Adipocyte (in vitro differentiated cells): Measurements from ENCODE around the gene TACSTD2.
"Not testable (repeated sequence)": the region's sequence is repeated elsewhere in the genome, so short reads cannot be mapped to it uniquely, and the experiment has no call there.

Experiments
- DNase-seq: peaks from one replicate; pipeline ENCODE4 v3.0.0-alpha.2; 2015; ENCODE audit warnings: low read depth
- H3K27me3 ChIP-seq: replicated peaks from 2 replicates; pipeline ENCODE4 v1.7.0; 2013; ENCODE audit warnings: mild to moderate bottlenecking, low read length, moderate library complexity; ENCODE audit not compliant: control insufficient read depth, insufficient read depth
- H3K36me3 ChIP-seq: 2 replicates; pipeline ENCODE4 v1.7.0; 2013; ENCODE audit warnings: low read length, mild to moderate bottlenecking, moderate library complexity; ENCODE audit not compliant: control insufficient read depth, insufficient read depth, severe bottlenecking
- H3K4me1 ChIP-seq: 2 replicates; pipeline ENCODE4 v1.7.0; 2013; ENCODE audit warnings: mild to moderate bottlenecking, low read length, moderate library complexity; ENCODE audit not compliant: control insufficient read depth, insufficient read depth
- H3K4me3 ChIP-seq: 2 replicates; pipeline ENCODE4 v1.7.0; 2013; ENCODE audit warnings: mild to moderate bottlenecking, low read length, moderate library complexity
- H3K9ac ChIP-seq: 2 replicates; pipeline ENCODE4 v1.7.0; 2013; ENCODE audit warnings: mild to moderate bottlenecking, low read length, moderate library complexity
- H3K9me3 ChIP-seq: 2 replicates; pipeline ENCODE4 v1.7.0; 2013; ENCODE audit warnings: mild to moderate bottlenecking, low read length, moderate library complexity; ENCODE audit not compliant: control insufficient read depth

The TACSTD2 gene

GRCh38 chr1:58586271-58586670 lies 9.2 kb upstream of the TACSTD2 start:
- peaks cover 28% of the 10 kb centered on the region for H3K4me1 ChIP-seq
- H3K27me3 ChIP-seq: no peaks in the 10 kb centered on the region
- no peak overlapping the region for H3K9ac ChIP-seq
- no peaks in the 10 kb centered on the region for H3K36me3 ChIP-seq
- no peak overlapping the region for H3K4me3 ChIP-seq
- no peak for DNase-seq
- no peaks in the 10 kb centered on the region for H3K9me3 ChIP-seq

DNA sequence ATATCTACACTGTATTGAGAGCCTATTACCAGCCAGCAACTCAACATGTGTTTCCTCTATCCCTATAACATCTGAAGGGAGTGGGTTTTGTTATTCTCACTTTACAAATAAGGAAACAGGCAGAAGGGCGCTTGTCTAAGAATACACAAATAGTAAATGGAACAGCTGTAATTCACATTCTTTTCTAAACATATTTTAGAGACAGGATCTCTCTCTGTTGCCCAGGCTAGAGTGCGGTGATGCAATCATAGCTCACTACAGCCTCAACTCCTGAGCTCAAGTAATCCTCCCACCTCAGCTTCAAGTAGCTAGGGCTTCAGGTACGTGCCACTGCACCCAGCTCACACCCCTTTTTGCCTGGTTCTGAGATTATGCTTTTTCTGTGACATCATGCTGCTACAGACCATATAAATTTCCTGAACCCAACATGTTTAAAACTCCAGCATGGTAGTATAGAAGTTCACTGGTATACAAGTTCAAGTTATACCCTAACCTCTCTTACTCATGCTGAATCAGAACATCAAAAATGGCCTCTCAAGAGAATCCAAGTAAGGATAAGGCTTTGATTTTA lies 8.6 kb upstream of the TACSTD2 start:
- no peaks in the 10 kb centered on the region for H3K9me3 ChIP-seq
- peaks cover 28% of the 10 kb centered on the region for H3K4me1 ChIP-seq
- peak; percentile 57 for DNase-seq
- no peak overlapping the region for H3K4me3 ChIP-seq
- H3K36me3 ChIP-seq: no peaks in the 10 kb centered on the region
- H3K27me3 ChIP-seq: no peaks in the 10 kb centered on the region
- H3K9ac ChIP-seq: no peak overlapping the region

DNA sequence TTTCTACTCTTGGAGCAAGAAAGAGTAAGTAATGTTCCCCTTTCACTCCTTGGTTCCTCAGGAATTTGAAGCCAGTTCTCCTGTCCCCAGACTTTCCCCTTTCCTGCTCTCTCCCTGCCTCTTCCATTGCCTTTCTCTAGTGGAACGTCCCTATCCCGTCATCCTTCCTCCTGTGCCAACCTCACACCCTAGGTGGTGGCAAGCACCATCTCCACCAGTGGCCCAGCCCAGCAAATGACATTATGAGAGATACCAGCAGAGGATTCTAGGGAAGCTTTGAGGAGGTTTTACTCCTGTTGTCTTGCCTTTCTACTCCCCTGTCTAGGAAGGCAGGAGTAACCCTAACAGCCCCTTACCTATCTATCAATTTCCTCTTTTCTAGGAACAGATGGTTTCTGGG lies 8.1 kb upstream of the TACSTD2 start:
- Histone ChIP-seq H3K9me3 (no peaks in the 10 kb centered on the region), H3K4me1 (peaks cover 28% of the 10 kb centered on the region), H3K27me3 (no peaks in the 10 kb centered on the region), H3K9ac (peak overlapping the region; percentile 50), H3K36me3 (no peaks in the 10 kb centered on the region), H3K4me3 (no peak overlapping the region)
- no peak for DNase-seq

DNA sequence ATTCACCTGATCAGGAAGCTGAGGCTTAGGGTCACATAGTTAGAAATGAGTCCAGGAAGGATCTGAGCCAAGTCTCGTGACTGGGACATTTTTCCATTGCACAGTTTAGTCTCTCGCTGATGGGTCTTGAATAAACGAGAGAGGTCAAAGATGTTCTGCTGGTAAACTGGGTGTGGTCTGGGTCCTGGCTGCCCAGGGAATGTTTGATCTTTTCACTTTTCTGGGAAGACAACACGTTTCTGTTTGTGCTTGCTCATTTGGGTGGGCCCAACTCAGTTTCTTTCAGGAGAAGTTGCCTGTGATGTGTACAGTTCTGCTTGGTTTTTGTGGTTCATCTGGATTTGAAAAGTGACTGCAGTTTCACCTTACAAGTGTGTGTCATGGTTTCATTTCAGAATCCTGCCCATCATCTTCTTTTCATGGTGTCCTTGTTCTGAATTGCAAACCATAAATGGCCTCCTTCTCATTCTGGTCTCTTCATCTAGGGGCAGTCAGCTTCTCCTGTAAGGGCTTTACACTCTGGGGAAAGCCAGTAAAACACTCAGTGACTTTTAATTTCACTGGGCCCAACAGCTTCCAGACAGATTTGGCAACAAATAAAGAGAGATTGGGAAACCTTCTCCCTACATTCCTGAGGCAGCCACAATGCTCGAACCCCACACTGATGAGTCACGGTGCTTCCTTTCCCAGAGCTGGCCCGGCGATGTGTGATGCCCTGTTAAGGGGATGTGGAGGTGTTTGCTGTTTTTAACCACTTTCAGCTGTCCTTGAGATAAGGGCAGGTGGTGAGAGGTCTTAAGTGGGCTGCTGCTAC lies 7.2 kb upstream of the TACSTD2 start:
- H3K36me3 ChIP-seq: no peaks in the 10 kb centered on the region
- no peaks in the 10 kb centered on the region for H3K9me3 ChIP-seq
- DNase-seq: peak; percentile 93
- no peaks in the 10 kb centered on the region for H3K27me3 ChIP-seq
- H3K9ac ChIP-seq: peak overlapping the region; percentile 75
- peak overlapping the region; percentile 49 for H3K4me3 ChIP-seq
- peaks cover 28% of the 10 kb centered on the region for H3K4me1 ChIP-seq

- H3K4me3 ChIP-seq: peak overlapping the region; percentile 49
- no peak for DNase-seq
- peaks cover 28% of the 10 kb centered on the region for H3K4me1 ChIP-seq
- no peaks in the 10 kb centered on the region for H3K27me3 ChIP-seq
- no peak overlapping the region for H3K9ac ChIP-seq
- H3K36me3 ChIP-seq: no peaks in the 10 kb centered on the region
- no peaks in the 10 kb centered on the region for H3K9me3 ChIP-seq
Measured at GRCh38 chr1:58583496-58583895, 6.4 kb upstream of the TACSTD2 start.

GRCh38 chr1:58582143-58582542 lies 5.1 kb upstream of the TACSTD2 start:
- not testable (repeated sequence) for H3K9me3 ChIP-seq, DNase-seq, H3K36me3 ChIP-seq, H3K9ac ChIP-seq, H3K4me3 ChIP-seq, H3K27me3 ChIP-seq
- peaks cover 28% of the 10 kb centered on the region for H3K4me1 ChIP-seq

DNA sequence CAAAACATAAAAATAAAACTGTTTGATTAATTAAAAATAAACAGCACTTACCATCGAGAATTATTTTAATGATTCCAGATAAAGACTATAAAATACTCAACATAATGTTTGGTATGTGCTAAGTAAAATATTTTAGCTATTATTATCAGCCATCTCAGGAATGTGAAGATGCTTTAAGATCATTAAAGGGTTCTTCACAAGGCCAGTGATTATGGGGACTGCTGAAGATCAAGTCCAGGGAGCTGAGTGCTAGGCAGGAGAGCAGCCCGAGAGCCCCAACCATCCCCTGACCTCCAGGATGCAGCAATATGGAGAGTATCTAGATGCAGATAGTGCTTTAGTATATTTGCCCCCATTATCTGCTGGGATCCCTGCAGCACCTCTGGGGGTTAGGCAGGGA lies 4.6 kb upstream of the TACSTD2 start:
- Histone ChIP-seq H3K27me3 (no peaks in the 10 kb centered on the region), H3K9ac (no peak overlapping the region), H3K9me3 (no peaks in the 10 kb centered on the region), H3K4me1 (peaks cover 28% of the 10 kb centered on the region), H3K36me3 (no peaks in the 10 kb centered on the region), H3K4me3 (no peak overlapping the region)
- no peak for DNase-seq

DNA sequence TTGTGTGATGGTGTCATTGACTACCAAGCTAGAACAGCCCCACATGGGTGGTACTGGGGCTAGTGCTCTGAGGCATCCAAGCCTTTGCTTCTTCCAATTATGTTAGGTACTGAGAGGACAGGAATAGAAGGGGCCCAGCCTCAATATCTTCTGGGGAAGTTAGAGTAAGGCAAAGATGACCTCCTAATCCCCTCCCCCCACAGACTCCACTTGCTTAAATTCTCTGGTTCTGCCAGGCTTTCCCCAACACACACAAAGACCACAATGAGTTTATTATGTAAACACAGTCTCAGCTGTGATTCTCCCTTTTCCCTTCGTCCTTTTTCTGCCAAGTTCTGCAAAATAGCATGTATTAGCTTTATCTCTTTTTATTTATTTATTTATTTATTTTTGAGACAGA lies 3.1 kb upstream of the TACSTD2 start:
- DNase-seq: no peak
- no peaks in the 10 kb centered on the region for H3K36me3 ChIP-seq
- no peak overlapping the region for H3K9ac ChIP-seq
- no peak overlapping the region for H3K4me3 ChIP-seq
- peaks cover 19% of the 10 kb centered on the region for H3K4me1 ChIP-seq
- peaks cover 5% of the 10 kb centered on the region for H3K27me3 ChIP-seq
- no peaks in the 10 kb centered on the region for H3K9me3 ChIP-seq

DNA sequence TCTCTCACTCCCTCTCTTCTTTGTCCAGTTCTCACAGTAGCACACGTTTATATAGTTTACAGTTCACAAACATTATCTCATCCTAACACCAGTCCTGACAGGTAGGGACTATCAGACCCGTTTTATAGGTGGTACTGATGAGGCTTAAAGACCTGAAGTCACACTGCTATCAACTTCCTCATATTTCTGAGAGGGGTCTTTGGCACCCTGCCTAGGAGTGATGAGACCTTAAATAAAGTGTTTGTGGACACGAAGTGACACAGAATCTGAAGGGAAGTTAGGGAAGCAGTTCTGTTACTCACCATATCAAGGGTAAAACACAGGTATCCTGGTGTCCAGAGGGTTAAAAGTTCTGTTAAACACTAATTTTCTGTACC lies 590 bp upstream of the TACSTD2 start:
- no peaks in the 10 kb centered on the region for H3K4me1 ChIP-seq
- peaks cover 15% of the 10 kb centered on the region for H3K27me3 ChIP-seq
- peak overlapping the region; percentile 10 for H3K9ac ChIP-seq
- no peaks in the 10 kb centered on the region for H3K9me3 ChIP-seq
- peak overlapping the region; percentile 68 for H3K4me3 ChIP-seq
- DNase-seq: no peak
- H3K36me3 ChIP-seq: no peaks in the 10 kb centered on the region

DNA sequence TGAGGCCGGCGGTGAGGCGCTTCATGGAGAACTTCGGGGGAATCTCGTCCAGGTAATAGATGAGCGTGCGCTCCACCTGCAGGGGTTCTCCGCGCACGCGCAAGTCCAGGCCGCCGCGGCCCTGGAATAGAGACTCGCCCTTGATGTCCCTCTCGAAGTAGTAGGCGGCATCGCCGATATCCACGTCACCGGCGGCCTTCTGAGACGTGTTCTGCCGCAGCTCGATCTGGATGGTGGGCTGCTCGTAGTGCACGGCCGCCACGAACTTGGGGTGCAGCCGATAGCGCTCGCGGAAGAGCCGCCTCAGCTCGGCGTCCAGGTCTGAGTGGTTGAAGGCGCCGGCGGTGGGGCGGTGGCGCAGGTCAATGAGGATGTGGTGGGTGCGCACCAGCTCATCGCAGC lies 726 bp downstream of the TACSTD2 start:
- Histone ChIP-seq H3K9me3 (no peaks in the 10 kb centered on the region), H3K9ac (no peak overlapping the region), H3K36me3 (no peaks in the 10 kb centered on the region), H3K27me3 (peaks cover 22% of the 10 kb centered on the region), H3K4me3 (peak overlapping the region; percentile 68), H3K4me1 (peaks cover 2% of the 10 kb centered on the region)
- DNase-seq: no peak

DNA sequence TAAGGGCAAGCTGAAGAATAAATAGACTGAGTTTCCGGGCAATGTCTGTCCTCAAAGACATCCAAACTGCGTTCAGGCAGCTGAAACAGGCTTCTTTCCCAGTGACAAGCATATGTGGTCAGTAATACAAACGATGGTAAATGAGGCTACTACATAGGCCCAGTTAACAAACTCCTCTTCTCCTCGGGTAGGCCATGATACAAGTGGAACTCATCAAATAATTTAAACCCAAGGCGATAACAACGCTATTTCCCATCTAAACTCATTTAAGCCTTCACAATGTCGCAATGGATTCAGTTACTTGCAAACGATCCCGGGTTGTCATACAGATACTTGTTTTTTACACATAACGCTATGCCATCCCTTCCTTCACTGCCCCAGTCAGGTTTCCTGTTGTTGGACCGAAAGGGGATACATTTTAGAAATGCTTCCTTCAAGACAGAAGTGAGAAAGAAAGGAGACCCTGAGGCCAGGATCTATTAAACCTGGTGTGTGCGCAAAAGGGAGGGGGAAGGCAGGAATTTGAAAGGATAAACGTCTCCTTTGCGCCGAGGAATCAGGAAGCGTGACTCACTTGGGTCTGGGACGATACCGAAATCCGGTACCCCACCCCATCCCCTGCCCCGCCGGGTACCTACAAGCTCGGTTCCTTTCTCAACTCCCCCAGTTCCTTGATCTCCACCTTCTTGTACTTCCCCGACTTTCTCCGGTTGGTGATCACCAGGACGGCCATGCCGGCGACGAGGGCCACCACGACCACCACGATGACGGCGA lies 1.3 kb downstream of the TACSTD2 start:
- Histone ChIP-seq H3K9me3 (no peaks in the 10 kb centered on the region), H3K4me3 (peak overlapping the region; percentile 68), H3K9ac (no peak overlapping the region), H3K4me1 (peaks cover 5% of the 10 kb centered on the region), H3K36me3 (no peaks in the 10 kb centered on the region), H3K27me3 (peaks cover 22% of the 10 kb centered on the region)
- DNase-seq: no peak
